ENCODE measurements around the gene CPEB3.
"Not testable (repeated sequence)": the region's sequence is repeated elsewhere in the genome, so short reads cannot be mapped to it uniquely, and the experiment has no call there.

The CPEB3 gene

DNA sequence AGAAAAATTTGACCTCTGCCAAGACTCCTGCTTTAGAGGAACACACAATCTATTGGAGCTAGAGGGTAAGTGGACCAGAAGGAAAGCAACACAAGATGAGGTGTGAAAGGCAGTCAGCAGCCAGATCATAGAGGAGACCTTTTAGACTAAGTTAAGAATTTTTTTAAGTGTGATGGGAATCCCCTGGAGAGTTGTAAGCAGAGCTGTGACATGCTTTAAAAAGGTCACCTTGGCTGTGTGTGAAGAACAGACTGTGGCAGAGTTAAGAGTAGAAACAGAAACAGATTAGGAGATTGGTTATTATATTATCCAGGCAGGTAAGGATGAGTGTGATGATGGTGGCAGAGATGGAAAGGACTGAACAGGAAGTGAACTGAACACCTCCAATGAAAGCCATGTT, 23.5 kb downstream of the CPEB3 start:
- DNase-seq (ENCODE audit: low read depth in 3 of 3) = no peak

DNA sequence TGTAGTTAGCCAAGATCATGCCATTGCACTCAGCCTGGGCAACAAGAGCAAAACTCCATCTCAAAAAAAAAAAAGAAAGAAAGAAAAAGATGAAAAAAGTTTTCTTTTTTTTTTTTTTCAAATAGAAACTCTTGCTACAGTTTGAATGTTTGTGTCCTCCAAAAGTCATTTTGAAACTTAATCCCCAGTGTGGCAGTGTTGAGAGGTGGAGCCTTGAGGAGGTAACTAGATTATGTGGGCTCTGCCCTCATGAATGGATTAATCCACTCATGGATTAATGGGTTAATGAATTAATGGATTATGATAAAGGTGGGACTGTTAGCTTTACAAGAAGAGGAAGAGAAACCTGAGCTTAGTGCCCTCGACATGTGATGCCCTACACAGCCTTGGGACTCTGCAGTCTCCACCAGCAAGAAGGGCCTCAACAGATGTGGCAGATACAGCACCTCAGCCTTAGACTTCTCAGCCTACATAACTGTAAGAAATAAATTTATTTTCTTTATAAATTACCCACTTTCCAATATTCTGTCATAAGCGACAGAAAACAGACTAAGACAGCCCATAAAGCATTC, 25.1 kb downstream of the CPEB3 start:
- no peak for DNase-seq (ENCODE audit: low read depth in 3 of 3)

DNA sequence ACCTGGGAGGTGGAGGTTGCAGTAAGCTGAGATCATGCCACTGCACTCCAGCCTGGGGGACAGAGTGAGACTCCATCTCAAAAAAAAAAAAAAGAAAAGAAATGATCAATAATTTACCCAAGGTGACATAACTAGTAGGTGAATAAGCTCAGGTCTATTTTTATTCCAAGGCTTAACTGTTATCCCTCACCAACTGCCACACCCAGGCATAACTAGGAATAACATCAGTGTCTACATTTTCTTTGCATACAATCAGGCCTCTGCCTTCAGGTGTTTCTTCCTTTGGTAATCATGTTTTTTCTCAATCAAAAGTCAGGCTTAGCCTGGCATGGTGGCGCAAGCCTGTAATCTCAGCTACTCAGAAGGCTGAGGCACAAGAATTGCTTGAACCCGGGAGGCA, 26.6 kb downstream of the CPEB3 start:
- no peak for DNase-seq (ENCODE audit: low read depth in 3 of 3)

DNA sequence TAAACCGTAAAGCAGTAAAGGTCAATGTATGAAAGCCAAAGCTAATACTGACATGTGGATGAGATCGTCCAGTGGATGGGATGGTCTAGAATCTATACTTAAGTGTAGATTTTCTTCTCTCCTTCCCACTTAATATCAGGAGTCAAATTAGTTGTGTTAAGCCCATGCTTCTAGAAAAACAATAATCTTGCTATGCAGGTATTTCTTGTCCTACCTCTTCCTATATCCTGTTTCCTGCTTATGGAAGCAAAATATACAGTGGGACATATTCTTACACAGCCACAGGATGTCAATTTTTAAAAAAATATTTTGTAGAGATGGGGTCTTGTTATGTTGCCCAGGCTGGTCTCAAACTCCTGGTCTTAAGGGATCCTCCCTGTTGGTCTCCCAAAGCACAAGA, 27.5 kb downstream of the CPEB3 start:
- DNase-seq (ENCODE audit: low read depth in 3 of 3) = no peak

DNA sequence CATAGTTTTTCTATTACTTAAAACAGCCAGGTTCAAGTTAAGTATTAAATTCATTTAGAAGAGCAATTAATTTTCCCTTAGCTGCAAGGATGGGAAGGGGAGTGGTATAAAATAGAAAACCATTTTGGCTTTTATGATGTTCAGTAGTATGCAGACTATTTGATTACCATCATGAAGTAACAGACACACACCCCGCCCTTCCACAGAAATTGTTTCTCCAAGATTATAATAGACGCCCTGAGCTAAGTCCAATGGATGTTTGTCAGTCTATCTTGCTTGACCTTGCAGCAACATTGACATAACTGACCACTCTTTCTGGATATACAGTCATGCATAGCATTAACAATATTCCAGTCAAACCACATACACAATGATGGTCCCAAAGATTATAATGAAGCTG, 42.3 kb downstream of the CPEB3 start:
- DNase-seq (ENCODE audit: low read depth in 3 of 3) = no peak

- DNase-seq (ENCODE audit: low read depth in 3 of 3) = no peak
Observed at GRCh38 chr10:92244796-92245195, 46.1 kb downstream of the CPEB3 start.

GRCh38 chr10:92242910-92243671, 47.8 kb downstream of the CPEB3 start:
- DNase-seq (ENCODE audit: low read depth in 3 of 3) = peak in 1 of 3 donors; percentile 18

GRCh38 chr10:92242380-92242779, 48.5 kb downstream of the CPEB3 start:
- DNase-seq (ENCODE audit: low read depth in 3 of 3) = no peak

GRCh38 chr10:92241501-92241900, 49.4 kb downstream of the CPEB3 start:
- no peak for DNase-seq (ENCODE audit: low read depth in 3 of 3)

DNA sequence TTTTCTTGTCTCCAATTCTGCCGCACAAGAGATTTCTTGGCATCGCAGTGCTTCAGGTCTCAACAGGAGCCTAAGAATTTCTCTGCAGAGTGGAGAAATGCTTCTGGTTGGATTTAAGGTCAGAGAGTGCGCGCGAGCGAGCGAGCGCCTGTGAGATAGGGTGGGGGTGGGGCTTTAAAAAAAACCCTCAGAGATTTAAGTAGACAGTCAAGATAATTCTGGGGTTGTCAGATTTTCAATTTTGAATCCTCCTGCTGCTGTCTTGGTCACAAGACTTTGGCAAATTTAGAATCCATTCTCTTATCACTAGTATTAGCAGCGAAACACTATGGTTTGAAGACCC, 49.7 kb downstream of the CPEB3 start:
- DNase-seq (ENCODE audit: low read depth in 3 of 3) = no peak

DNA sequence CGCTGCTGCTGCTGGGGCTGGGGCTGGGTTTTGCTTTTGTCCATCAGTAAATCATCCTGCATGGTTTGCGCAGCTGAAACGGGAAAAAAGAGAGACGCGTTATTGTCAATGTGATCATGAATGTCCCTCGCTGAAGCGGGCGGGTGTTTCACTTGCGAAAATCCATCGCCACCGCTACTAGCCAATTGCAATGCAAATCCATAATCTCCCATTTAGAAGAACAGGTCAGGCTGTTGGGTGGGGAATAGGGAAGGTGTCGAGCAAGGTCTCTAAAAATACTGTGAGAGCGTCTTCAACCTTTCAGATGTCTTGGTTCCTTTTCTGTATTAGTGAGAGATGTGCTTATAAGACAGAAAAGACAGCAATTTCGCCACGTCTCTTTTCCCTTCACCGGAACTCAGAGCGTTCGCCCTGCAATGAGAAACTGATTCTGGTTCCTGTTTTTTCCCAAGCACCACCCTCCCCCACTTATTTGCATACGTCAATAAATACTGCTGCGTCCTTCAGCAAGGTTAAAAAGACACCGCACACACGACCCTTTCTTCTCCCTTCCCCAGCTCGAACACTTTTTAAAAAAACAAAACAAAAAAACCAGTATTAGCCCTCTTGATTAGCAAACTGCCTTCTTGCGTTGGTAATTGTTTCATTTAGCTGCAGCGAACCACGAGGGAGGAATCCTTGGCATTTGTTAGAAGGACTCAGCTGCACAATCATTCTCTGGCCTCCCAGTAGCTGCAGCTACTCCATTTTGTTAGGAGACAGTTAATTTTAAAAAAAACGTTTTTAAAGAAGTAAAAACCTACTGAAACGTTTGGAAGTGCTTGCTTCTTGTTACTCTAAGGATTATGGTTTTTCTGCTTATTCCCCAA, 50.4 kb downstream of the CPEB3 start:
- no peak for DNase-seq (ENCODE audit: low read depth in 3 of 3)

DNA sequence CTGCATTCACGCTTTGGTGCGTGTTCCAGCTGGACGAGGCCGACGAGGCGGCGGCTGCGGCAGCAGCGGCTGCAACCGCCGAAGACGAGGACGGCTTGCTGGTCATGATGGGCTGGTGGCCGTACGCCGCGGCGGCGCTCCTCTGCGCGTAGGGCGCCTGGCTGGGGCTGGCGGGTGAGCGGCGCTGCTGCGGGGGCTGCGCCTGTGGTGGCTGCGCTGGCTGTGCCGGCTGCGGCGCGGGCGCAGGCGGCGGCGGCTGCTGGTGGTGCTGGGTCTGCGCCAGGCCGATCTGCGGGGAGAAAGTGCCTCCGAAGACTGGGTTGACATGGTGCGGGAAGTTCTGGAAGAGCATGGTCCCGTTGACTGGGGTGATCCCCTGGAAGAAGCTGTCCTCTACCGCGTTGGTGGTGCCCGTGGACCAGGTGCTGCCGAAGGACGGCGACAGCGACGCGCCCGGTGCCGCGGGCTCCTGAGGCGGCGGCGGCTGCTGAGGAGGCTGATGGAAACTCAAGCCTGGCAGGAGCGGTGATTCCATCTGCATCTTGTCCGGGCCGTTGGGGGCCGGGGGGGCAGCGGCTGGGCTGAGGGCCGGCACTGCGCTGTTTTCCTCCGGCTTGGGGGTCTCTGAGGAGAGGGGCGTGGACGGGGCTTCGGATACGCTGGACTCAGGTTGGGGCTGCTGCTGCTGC, 51.1 kb downstream of the CPEB3 start:
- DNase-seq (ENCODE audit: low read depth in 3 of 3) = peak in 1 of 3 donors; percentile 17

DNA sequence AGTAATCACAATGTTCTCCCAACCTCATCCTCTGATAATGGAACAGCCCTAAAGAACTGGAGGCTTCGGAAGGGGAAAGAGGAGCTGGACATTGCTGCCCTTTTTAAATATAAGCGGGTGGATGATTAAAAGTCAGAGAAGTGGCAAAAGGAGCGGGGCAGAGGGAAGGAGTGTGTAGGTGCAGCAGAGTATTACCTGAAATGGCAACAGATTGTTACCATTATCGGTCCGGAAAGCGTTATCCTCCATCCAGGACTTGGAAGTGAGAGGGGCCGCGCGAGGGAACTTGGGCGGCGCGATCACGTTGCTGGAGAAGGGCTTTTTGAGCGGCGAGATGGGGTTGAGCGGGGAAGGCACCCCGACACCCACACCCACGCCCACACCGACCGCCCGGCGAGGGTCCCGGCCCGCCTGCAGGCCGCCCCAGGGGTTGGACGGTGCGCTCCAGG, 51.7 kb downstream of the CPEB3 start:
- DNase-seq (ENCODE audit: low read depth in 3 of 3) = no peak

GRCh38 chr10:92238586-92239098, 52.2 kb downstream of the CPEB3 start:
- no peak for DNase-seq (ENCODE audit: low read depth in 3 of 3)

- no peak for DNase-seq (ENCODE audit: low read depth in 3 of 3)
Observed at GRCh38 chr10:92238054-92238585, 52.8 kb downstream of the CPEB3 start.

GRCh38 chr10:92231196-92231595, 59.7 kb downstream of the CPEB3 start:
- DNase-seq (ENCODE audit: low read depth in 3 of 3) = no peak

- no peak for DNase-seq (ENCODE audit: low read depth in 3 of 3)
Observed at GRCh38 chr10:92222603-92223262, 68.1 kb downstream of the CPEB3 start.

DNA sequence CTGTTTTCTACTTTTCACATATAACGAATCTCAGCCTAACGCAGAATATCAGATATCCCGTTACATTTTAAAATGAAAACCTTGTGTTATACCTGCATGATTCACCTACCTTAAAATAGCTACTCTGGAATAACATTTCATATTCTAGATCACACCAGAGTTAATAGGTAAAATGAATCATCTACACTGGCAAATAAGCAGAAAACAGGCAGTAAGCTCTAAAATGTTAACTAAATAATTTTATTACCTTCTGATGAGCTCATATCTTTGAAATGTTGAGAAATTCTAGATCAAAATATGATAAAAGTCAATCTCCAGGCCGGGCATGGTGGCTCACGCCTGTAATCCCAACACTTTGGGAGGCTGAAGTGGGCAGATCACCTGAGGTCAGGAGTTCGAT, 71.3 kb downstream of the CPEB3 start:
- DNase-seq (ENCODE audit: low read depth in 3 of 3) = no peak

GRCh38 chr10:92218569-92218968, 72.3 kb downstream of the CPEB3 start:
- DNase-seq (ENCODE audit: low read depth in 3 of 3) = no peak

- not testable (repeated sequence) for DNase-seq (ENCODE audit: low read depth in 3 of 3)
Observed at GRCh38 chr10:92216608-92217007, 74.3 kb downstream of the CPEB3 start.

DNA sequence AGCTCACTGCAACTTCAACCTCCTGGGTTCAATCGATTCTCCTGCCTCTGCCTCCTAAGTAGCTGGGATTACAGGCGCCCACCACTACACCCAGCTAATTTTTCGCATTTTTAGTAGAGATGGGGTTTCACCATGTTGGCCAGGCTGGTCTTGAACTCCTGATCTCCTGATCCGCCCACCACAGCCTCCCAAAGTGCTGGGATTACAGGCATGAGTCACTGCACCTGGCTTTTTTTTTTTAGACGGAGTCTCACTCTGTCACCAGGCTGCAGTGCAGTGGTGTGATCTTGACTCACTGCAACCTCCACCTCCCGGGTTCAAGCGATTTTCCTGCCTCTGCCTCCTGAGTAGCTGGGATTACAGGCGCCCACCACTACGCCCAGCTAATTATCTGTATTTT, 75.7 kb downstream of the CPEB3 start:
- not testable (repeated sequence) for DNase-seq (ENCODE audit: low read depth in 3 of 3)

Measured in stimulated activated CD4-positive, alpha-beta T cell treated with anti-CD3 and anti-CD28 coated beads, TNF-alpha, amount 100 ng/mL, for 48 hours (primary cell).